M059J (cell line): ENCODE data around the gene EIF4EBP3. TPM values are rescaled to one million over a fixed set of nuclear protein-coding genes. Genes with fewer than 3 reads are reported as not detected.
A peak's percentile ranks its signal among the peaks of the same experiment; 100 is the strongest.

ENCODE experiments used
- DNase-seq: peaks from one replicate; pipeline ENCODE4 v3.0.0-alpha.2; 2012; ENCODE audit warnings: low read depth
- total RNA-seq: library from RNA; depleted of rRNA; stranded (reverse); fragments of >200 nt; shearing (Covaris generic); gene quantifications from 2 replicates; pipeline ENCODE4 v1.2.3, GENCODE V29; 2014

Gene EIF4EBP3
- total RNA-seq, 1 experiment from 2014 or later = not detected

DNA sequence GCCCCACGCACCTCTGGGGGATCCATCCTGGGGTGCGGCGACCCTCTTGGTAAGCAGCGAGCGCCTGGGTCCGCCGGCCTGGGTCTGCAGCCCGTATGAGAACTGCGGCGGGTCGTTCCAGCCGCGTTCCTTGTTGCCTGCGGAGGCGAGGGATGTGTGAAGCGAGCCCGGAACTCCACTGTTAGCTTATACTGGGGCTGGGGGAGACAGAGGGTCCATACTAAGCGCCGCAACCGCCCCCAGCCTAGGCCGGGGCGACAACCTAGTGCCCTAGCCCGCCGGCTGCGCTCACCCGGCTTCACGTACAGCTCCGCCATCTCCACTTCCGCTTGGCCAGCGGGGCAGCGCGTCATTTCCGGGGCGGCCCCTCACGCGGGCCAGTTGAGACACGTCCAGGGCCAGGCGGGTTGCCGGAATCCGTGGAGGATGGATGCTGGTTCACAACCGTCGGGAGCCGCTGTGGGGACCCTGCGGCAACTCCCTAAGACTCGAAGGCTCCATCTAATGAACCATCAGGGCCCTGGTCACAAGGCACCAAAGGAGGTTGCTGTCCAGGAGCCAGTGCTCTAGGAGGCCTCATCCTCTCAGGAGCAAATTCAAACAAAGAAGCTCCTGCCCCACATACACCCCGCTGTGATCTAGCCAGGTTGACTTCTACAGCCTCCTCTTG is 9.8 kb downstream of the EIF4EBP3 start, which contains the start of gene SRA1:
Gene SRA1 (minus strand): TSS at position 338 of the 670 bp plus-strand sequence. CDS start 21 bp downstream, at position 317.
- DNase-seq = peak; percentile 90

DNA sequence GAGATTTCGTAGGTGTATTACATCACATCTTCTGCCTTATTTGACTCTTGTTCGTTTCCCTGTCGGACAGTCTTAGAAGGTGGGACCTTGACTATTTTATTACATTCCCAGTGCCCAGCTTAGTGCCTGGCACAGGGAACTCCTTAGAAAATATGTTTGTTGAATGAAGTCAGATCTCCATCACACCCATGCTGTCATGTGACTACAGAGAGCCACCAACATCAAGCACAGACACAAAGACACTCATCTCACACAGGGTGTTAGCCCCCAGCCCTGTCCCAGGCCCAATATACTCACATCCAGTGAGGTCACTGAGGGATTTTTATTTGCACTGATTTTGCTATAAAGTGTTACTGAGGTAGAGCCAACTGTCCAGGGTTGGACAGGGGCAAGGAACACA is 10.5 kb downstream of the EIF4EBP3 start:
- no peak for DNase-seq

DNA sequence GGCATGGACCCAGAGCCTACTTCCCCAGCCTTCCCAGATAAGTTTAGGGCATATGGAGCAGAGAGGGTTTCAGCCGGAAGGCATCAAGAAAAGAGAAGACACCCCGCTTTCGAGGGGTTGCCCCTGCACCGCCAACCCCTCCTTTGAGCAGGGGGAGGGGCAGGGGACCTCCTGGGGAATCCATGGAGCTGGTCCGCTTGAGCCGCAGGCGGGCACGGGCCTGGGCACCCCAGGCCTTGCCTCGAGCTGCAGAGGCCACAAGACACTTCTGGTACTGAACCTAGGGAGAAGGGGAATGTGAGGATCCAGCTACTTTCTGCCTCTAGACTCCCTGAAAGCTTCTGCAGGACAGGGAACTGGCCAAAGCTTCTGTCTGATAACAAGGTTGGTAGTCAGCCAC is 11.1 kb downstream of the EIF4EBP3 start:
- DNase-seq = no peak

DNA sequence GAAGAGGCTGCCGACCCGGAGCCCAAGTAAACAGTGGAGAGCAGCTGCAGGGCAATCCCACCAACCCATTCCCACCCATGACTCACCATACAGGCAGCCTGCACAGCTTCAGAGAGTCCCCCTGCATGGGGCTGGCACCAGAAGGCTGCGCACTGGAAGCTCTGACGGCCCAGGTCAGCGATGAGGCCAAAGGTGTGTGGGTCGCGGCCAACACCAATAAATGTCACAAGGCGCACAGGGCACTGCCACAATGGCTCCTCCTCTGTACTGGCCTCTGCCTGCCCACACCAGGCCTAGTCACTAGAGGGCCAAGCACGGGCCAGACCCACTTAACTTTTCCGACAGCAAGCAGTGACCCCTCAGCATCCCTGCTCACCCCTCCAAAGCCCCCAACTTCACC is 12.8 kb downstream of the EIF4EBP3 start:
- DNase-seq = no peak

DNA sequence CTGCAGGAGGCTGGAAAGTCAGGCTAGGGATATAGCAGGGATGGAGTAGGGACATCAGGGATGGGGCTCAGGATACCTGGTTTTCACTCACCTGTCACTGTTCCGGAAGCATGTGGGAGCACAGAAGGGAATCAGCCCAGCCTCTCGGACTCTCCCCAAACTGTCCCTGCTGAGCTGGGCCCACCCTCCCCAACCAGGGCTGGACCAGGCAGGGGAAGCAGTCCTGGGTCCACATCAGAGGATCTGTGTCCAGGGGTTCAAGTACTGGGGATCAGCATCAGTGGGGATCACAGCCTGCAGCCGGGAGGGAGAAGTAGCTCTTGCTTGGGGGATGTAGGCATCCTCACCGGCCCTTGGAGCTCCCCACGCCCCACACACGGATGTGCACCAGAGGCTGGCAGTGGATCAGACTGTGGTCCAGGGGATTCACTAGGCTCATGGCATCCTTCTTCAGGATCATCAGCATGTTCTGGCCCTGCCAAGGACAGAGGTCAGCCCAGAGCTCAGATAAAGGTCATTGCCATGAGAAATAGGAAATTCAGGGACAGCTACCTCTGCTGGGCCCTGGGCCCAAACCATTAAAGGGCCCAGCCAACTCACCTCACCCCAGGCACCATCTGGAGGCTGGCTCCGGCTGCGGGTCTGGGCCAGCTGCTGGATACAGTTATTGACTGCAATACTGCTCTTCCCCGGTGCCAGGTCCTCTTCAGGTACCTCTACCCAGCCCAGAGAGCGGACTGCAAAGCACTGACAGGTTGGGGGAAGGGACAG is 14.5 kb downstream of the EIF4EBP3 start:
- no peak for DNase-seq

DNA sequence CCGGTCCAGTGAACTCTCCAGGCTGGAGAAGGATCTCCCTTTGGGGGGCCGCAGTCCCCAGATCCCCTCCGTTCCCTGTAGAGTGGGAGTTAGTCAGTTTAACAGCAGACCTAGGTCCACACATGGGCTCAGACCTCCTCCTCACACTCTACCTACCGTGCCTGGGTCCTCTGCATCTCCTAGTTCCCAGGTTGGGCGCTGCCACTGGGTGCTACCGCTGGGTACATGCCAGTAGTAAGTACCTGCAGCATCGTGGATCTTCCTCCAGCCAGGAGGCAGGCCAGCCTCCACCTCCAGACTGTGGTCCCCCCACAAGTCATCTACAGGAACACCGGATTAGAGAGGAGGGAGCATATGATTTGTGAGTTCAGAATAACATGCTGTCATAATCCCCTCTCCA is 16.1 kb downstream of the EIF4EBP3 start:
- DNase-seq = no peak

DNA sequence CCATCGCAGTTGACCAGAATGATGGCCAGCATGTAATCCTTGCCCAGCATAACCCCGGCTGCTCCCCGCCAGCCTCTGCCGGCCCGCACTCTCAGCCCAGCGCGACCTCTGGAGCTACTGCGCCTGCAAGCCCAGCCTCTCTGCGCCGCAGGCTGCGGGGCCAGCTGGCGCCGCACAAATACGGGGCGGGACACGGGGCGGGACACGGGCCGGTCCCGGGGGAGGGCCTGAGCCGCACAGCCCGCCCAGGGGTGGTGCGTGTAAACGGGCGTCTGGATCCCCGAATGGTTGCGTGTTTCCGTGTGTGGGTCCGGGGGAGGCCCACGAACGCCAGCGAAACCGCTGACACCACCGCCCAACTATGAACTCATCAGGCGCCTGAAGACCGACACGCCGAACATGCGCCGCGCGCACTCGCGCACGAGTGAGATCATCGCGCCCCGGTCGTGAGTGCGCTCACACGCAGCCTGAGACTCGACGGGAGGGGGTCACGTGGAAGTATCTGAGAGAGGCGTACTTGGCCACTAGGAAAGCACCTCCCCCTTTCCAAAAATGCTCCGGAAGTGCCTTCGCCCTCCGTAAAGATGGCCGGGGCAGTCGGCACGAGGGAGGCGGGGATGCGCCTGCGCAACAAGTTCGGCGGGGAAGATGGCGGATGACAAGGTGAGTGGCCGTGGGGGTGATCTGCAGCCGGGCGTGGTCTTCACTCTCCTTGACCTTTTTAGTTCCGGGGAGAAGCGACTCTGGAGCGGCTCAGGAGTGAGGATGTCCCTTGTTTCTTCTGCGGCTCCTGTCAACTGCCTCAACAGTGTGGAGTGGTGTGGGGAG is 16.9 kb downstream of the EIF4EBP3 start, which contains the start of the genes APBB3 and SLC35A4:
Gene APBB3 (minus strand): TSS at position 403 of the 828 bp plus-strand sequence. CDS start 353 bp downstream, at position 50.
Gene SLC35A4 (plus strand): TSS at position 633 of the 828 bp plus-strand sequence. CDS start 2,342 bp downstream, outside the sequence.
- peak; percentile 98 for DNase-seq

DNA sequence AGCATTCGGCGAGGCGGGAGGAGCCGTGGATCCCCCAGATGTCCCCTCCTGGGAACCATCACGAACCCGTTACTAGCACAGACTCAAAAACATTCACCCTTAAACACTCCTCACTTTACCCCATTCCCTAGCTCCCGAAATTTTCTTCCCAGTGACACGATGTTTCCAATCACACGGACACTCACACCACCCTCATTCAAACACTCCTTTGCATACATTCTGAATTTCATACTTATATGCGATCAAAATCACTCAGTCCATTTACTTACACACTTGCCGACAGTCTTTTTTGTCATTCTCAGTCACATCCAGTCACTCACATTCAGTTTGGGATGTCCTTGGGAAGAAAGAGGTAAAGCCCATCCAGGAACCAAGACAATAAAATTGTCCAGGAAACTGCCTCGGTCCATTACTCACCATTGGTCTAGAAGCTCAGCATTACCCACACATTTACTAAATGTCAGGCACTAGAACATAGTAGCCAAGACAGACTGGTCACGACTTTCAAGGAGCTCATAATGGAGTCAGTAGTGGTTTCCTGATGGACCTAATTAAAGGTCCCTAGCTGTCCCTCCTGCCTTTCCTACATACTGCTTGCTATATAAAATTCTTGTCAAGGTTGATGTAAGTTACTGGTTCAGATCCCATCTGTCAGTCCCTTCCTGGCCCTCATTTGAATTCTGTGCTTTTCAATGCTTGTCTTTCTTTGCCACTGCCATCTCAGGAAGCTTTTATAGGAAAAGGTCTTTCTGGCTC is 17.7 kb downstream of the EIF4EBP3 start:
- DNase-seq = peak; percentile 54

DNA sequence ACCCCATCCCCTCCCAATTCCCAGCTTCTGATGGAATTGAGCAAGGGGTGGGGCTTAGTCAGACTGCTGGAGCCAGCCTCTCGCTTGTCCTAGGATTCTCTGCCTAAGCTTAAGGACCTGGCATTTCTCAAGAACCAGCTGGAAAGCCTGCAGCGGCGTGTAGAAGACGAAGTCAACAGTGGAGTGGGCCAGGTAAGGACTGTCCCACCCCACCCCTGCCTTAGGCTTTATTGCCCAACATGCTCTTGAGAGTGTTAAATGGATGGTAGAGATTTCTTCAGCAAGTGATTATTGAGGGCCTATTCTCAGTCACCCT is 18.3 kb downstream of the EIF4EBP3 start:
- no peak for DNase-seq

DNA sequence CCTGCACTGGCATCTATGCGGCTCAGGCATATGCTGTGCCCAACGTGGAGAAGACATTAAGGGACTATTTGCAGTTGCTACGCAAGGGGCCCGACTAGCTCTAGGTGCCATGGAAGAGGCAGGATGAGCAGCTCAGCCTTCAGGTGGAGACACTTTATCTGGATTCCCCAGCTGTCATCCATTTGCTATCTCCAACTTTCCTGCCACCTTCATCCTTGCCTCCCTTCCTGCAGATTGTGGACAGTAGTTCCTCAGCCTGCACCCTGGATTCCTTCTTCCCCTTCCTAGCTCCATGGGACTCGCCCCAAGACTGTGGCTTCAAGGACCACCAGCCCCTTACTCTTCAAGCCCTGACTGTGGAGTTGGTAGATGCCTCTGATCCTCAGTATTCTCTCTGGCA is 19.2 kb downstream of the EIF4EBP3 start:
- no peak for DNase-seq

DNA sequence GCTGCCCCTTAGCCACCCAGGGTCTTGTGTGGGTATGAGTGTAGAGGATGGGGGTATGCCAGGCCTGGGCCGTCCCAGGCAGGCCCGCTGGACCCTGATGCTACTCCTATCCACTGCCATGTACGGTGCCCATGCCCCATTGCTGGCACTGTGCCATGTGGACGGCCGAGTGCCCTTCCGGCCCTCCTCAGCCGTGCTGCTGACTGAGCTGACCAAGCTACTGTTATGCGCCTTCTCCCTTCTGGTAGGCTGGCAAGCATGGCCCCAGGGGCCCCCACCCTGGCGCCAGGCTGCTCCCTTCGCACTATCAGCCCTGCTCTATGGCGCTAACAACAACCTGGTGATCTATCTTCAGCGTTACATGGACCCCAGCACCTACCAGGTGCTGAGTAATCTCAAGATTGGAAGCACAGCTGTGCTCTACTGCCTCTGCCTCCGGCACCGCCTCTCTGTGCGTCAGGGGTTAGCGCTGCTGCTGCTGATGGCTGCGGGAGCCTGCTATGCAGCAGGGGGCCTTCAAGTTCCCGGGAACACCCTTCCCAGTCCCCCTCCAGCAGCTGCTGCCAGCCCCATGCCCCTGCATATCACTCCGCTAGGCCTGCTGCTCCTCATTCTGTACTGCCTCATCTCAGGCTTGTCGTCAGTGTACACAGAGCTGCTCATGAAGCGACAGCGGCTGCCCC is 19.8 kb downstream of the EIF4EBP3 start:
- no peak for DNase-seq

DNA sequence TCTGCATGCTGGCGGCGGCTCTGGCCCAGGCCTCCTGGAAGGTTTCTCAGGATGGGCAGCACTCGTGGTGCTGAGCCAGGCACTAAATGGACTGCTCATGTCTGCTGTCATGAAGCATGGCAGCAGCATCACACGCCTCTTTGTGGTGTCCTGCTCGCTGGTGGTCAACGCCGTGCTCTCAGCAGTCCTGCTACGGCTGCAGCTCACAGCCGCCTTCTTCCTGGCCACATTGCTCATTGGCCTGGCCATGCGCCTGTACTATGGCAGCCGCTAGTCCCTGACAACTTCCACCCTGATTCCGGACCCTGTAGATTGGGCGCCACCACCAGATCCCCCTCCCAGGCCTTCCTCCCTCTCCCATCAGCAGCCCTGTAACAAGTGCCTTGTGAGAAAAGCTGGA is 20.4 kb downstream of the EIF4EBP3 start:
- DNase-seq = no peak

DNA sequence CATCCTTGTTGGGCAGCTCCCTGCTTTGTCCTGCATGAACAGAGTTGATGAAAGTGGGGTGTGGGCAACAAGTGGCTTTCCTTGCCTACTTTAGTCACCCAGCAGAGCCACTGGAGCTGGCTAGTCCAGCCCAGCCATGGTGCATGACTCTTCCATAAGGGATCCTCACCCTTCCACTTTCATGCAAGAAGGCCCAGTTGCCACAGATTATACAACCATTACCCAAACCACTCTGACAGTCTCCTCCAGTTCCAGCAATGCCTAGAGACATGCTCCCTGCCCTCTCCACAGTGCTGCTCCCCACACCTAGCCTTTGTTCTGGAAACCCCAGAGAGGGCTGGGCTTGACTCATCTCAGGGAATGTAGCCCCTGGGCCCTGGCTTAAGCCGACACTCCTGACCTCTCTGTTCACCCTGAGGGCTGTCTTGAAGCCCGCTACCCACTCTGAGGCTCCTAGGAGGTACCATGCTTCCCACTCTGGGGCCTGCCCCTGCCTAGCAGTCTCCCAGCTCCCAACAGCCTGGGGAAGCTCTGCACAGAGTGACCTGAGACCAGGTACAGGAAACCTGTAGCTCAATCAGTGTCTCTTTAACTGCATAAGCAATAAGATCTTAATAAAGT is 21.1 kb downstream of the EIF4EBP3 start:
- DNase-seq = no peak

DNA sequence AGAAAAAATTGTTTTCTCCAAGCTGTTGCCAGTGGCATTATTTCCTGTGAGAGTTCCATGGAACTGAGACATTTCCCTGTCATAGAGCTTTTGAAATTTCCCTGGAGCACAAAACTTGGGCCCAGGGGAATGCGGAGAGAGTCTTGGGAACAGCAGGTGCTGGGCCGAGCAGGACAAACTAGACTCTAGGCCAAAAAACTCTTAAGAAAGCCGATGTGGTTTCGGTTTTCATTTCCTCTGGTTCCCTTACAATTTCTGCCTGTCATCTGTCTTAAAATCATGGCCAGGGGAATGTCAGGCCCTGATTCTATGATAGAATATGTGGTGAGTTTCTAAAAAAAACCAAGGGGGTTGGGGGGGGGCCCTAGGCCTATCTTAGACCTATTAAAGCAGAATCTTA is 21.7 kb downstream of the EIF4EBP3 start:
- DNase-seq = no peak

DNA sequence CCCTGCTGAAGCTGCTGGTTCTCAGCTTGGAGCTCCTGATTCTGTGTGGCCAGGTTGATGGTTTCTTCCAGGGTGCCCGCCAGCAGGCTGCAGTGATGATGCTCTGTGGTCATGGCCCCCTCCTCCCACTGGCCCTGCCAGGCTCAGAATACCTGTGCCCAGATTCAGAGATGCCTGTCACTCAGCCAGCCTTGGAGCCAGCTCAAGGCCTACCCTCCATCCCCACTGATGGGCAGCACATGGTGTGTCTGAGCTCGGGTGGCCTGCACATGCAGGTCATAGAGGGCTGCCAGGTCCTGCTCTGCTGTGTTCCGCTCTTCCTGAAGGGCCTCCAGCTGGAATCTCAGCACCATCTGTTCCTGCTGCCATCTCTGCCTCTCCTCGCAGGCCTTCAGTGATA is 22.6 kb downstream of the EIF4EBP3 start:
- no peak for DNase-seq

DNA sequence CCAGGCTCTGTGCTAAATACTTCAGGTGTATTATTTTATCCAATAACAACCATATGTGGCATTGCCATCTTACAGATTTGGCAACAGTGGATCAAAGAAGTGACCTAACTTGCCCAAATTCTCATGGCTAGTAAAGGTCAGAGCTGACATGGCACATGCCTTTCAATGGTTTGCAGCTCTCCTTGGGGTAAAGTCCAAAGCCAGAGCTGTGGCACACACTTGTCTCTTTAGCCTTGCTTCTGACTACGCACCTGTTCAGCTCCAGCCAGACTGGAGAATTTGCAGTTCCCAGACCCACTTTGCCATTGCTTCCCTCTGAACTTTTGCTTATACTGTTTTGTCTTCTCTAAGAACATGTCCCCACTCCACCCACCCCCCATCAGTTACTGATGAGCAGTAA is 23.0 kb downstream of the EIF4EBP3 start:
- DNase-seq = no peak

DNA sequence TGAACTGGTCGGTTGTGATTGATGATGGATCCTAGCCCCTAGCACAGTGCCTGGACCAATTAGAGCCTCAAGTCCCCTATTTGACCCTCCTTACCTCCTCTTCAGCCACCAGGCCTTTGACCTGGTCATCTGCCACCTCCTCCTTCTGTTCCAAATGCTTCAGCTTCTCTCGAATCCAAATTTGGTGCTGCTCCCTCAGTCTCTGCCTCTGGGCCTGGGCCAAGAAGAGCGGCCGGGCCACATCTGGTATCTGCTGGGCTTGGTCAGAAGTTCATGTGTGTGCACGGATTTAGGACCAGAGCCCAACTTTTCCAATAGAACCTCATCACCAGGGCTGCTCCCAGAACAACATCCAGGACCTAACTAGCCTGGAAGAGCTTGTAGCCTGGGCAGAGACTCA is 23.6 kb downstream of the EIF4EBP3 start:
- DNase-seq = no peak

DNA sequence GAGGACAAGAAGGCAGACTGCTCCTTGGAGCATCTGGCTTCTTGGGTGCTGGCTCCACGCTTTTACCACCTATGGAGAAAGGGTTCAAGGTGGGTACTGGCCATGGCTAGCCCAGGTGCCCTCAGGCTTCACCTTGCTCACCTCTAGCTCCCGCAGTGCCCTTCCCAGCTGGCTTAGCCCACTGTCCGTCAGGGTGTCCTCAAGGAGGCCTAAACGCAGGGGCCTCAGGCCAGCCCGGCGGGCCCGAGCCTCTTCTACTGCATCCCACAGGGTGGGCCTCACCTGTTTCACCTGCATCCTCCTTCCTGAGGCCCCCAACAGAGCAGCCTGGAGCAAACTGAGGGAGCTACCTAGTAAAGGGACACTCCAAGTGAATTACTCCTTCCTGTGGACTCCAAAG is 26.2 kb downstream of the EIF4EBP3 start:
- DNase-seq = no peak

DNA sequence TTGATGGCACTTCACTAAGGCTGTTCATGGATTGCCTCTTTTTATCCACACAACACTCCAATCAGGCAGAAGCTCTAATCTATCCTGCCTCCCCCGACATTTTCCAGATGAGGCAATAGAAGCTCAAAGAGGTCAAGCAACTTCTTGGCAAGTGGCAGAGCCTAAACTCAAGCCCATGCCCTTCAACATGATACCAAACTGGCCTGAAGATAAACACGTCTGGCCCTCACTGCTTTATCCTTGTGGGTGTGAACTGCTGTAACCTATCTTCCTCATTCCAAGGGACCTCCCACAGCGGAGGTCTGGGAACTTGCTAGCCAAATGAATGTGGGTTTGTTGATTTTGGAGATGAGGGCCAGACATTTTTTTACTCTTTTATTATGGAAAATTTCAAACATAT is 26.7 kb downstream of the EIF4EBP3 start:
- no peak for DNase-seq

DNA sequence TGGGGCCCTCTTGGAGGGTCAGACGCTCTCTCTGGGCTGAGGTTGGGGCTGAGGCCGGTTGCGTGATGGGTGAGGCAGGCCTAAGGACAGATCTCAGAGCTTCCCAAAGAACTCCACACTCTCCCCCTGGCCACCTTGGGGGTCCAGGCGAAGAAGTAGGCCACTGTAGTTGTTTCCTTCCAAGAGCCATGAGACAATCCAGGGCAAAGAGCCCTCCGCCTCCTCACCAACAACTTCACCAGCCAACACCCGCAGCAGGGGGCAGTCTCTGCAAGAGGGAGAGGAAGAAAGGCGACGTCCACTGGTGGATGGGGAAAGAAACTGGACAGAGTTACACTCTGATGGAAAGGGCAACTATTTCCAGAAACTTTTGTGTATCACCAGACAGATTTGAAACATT is 27.8 kb downstream of the EIF4EBP3 start:
- peak; percentile 58 for DNase-seq

DNA sequence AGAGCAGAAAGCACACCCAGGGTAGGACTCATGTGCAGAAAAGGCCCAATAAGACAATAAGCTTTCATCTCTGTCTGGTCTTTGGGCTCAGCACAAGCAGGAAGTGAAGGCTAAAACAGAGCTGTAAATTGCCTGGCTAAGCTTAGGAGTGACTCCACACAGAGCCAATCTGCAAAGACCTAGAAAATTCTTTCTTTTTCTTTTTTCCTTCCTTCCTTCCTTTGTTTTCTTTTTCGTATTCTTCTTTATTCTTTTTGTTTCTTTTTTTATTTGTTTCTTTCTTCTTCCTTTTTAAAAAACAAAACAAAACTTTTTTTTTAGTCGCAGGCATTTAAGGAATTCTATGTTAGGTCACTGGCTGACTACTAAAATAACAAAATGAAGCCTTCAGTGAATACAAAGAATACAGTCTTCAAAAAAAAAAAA is 29.3 kb downstream of the EIF4EBP3 start:
- no peak for DNase-seq
